Measurements from ENCODE around the gene CDC7.

Gene CDC7

DNA sequence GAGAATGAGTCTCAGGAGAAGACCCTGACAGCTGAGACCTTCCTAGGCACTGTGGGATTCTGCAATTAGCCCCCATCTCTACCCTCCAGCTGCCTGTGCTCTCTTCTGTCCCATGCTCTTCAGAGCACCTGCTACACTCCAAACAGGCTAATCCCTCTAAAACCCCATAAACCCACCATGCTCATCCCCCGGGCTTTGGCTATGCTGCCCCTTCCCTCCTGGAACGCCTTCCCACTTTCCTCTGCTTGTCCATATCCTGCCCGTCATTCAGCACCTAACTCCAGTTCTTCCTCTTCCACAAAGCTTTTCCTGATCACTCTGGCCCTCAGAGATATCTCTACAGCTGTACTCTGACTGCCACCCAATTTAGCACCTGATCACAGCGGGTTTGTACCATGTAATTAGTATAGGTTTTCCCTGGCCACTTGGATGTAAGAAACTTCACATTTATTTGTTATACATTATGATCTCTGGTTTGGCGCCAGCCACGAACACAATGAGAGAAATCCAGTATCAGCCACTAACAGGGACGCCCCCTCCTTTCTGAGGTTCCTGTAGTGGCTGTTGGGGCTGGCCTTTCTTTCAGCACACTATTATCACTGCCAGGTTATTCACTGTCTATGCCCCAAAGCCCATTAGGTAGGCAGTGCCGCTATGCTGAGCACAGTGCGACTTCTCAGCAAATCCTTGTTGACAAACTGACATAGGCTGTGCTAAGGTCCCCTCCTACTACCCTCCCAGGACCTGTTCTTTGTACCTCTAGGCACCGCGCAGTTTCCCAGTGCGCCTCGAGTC lies 45.1 kb downstream of the CDC7 start:
- Histone ChIP-seq H3K9me3 (ENCODE audit: control insufficient read depth in 5 of 5, low read length in 5 of 5) (no peaks in the 10 kb centered on the region), H3K4me3 (ENCODE audit: low read depth in 1 of 5, low read length in 5 of 5) (no peak overlapping the region), H3K36me3 (ENCODE audit: control insufficient read depth in 5 of 5, insufficient read depth in 5 of 5, low read length in 5 of 5) (no peaks in the 10 kb centered on the region)

GRCh38 chr1:91546301-91546581 lies 45.6 kb downstream of the CDC7 start:
- Histone ChIP-seq H3K27ac (ENCODE audit: low read depth, low read length) (no peak overlapping the region), H3K27me3 (ENCODE audit: control insufficient read depth in 5 of 5, insufficient read depth in 4 of 5, low read length in 5 of 5) (no peaks in the 10 kb centered on the region), H3K4me1 (ENCODE audit: control insufficient read depth in 5 of 5, insufficient read depth in 5 of 5, low read length in 5 of 5) (peaks cover 0 to 27% (median 0%) of the 10 kb centered on the region in 5 donors), H3K4me3 (ENCODE audit: low read depth in 1 of 5, low read length in 5 of 5) (no peak overlapping the region), H3K9ac (ENCODE audit: low read length in 5 of 5) (no peak overlapping the region), H3K9me3 (ENCODE audit: control insufficient read depth in 5 of 5, low read length in 5 of 5) (no peaks in the 10 kb centered on the region), H3K36me3 (ENCODE audit: control insufficient read depth in 5 of 5, insufficient read depth in 5 of 5, low read length in 5 of 5) (no peaks in the 10 kb centered on the region)

More for the DNA sequence above, 45.1 kb downstream of the CDC7 start:
- H3K4me1 ChIP-seq (ENCODE audit: control insufficient read depth in 5 of 5, insufficient read depth in 5 of 5, low read length in 5 of 5), result peaks cover 0 to 27% (median 0%) of the 10 kb centered on the region in 5 donors
- no peak overlapping the region for H3K27ac ChIP-seq (ENCODE audit: low read depth, low read length)
- no peaks in the 10 kb centered on the region for H3K27me3 ChIP-seq (ENCODE audit: control insufficient read depth in 5 of 5, insufficient read depth in 4 of 5, low read length in 5 of 5)
- H3K9ac ChIP-seq (ENCODE audit: low read length in 5 of 5), result no peak overlapping the region

GRCh38 chr1:91546876-91547275 lies 46.2 kb downstream of the CDC7 start:
- Histone ChIP-seq H3K9me3 (ENCODE audit: control insufficient read depth in 5 of 5, low read length in 5 of 5) (no peaks in the 10 kb centered on the region), H3K9ac (ENCODE audit: low read length in 5 of 5) (no peak overlapping the region), H3K36me3 (ENCODE audit: control insufficient read depth in 5 of 5, insufficient read depth in 5 of 5, low read length in 5 of 5) (no peaks in the 10 kb centered on the region), H3K27me3 (ENCODE audit: control insufficient read depth in 5 of 5, insufficient read depth in 4 of 5, low read length in 5 of 5) (no peaks in the 10 kb centered on the region), H3K4me1 (ENCODE audit: control insufficient read depth in 5 of 5, insufficient read depth in 5 of 5, low read length in 5 of 5) (peaks cover 0 to 21% (median 0%) of the 10 kb centered on the region in 5 donors), H3K4me3 (ENCODE audit: low read depth in 1 of 5, low read length in 5 of 5) (no peak overlapping the region), H3K27ac (ENCODE audit: low read depth, low read length) (no peak overlapping the region)

GRCh38 chr1:91548376-91549040 lies 47.9 kb downstream of the CDC7 start:
- Histone ChIP-seq H3K9ac (ENCODE audit: low read length in 5 of 5) (no peak overlapping the region), H3K4me1 (ENCODE audit: control insufficient read depth in 5 of 5, insufficient read depth in 5 of 5, low read length in 5 of 5) (peaks cover 0 to 16% (median 8%) of the 10 kb centered on the region in 5 donors), H3K4me3 (ENCODE audit: low read depth in 1 of 5, low read length in 5 of 5) (no peak overlapping the region), H3K9me3 (ENCODE audit: control insufficient read depth in 5 of 5, low read length in 5 of 5) (no peaks in the 10 kb centered on the region), H3K36me3 (ENCODE audit: control insufficient read depth in 5 of 5, insufficient read depth in 5 of 5, low read length in 5 of 5) (no peaks in the 10 kb centered on the region), H3K27ac (ENCODE audit: low read depth, low read length) (no peak overlapping the region), H3K27me3 (ENCODE audit: control insufficient read depth in 5 of 5, insufficient read depth in 4 of 5, low read length in 5 of 5) (no peaks in the 10 kb centered on the region)

- Histone ChIP-seq H3K36me3 (ENCODE audit: control insufficient read depth in 5 of 5, insufficient read depth in 5 of 5, low read length in 5 of 5) (no peaks in the 10 kb centered on the region), H3K27ac (ENCODE audit: low read depth, low read length) (no peak overlapping the region), H3K9ac (ENCODE audit: low read length in 5 of 5) (no peak overlapping the region), H3K27me3 (ENCODE audit: control insufficient read depth in 5 of 5, insufficient read depth in 4 of 5, low read length in 5 of 5) (no peaks in the 10 kb centered on the region), H3K9me3 (ENCODE audit: control insufficient read depth in 5 of 5, low read length in 5 of 5) (no peaks in the 10 kb centered on the region), H3K4me3 (ENCODE audit: low read depth in 1 of 5, low read length in 5 of 5) (no peak overlapping the region), H3K4me1 (ENCODE audit: control insufficient read depth in 5 of 5, insufficient read depth in 5 of 5, low read length in 5 of 5) (peaks cover 0 to 16% (median 8%) of the 10 kb centered on the region in 5 donors)
These were observed 48.5 kb downstream of the CDC7 start for GRCh38 chr1:91549041-91549735.

- H3K4me3 ChIP-seq (ENCODE audit: low read depth in 1 of 5, low read length in 5 of 5), result no peak overlapping the region
- no peaks in the 10 kb centered on the region for H3K27me3 ChIP-seq (ENCODE audit: control insufficient read depth in 5 of 5, insufficient read depth in 4 of 5, low read length in 5 of 5)
- H3K9ac ChIP-seq (ENCODE audit: low read length in 5 of 5), result no peak overlapping the region
- H3K4me1 ChIP-seq (ENCODE audit: control insufficient read depth in 5 of 5, insufficient read depth in 5 of 5, low read length in 5 of 5), result peaks cover 0 to 28% (median 14%) of the 10 kb centered on the region in 5 donors
- no peak overlapping the region for H3K27ac ChIP-seq (ENCODE audit: low read depth, low read length)
- H3K36me3 ChIP-seq (ENCODE audit: control insufficient read depth in 5 of 5, insufficient read depth in 5 of 5, low read length in 5 of 5), result no peaks in the 10 kb centered on the region
- no peaks in the 10 kb centered on the region for H3K9me3 ChIP-seq (ENCODE audit: control insufficient read depth in 5 of 5, low read length in 5 of 5)
These were observed 50.3 kb downstream of the CDC7 start for GRCh38 chr1:91550961-91551360.

DNA sequence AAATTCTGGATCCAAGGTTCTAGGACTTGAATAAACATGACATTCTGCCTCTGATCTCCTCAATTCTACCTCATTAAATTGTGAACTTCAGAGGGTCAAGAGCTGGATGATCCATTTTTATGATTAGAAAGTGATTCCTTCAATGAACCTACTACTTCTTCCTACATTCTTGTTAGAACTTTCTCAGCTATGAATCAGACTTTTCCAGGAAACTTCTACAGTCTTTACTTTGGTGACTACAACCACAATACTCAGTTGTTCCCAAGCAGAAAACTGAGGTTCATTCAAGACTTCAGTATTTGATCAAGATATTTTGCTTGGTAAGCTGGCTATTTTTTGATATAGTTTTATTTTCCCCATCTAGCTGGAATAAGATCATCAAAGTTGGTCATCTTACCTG lies 51.4 kb downstream of the CDC7 start:
- Histone ChIP-seq H3K36me3 (ENCODE audit: control insufficient read depth in 5 of 5, insufficient read depth in 5 of 5, low read length in 5 of 5) (no peaks in the 10 kb centered on the region), H3K9me3 (ENCODE audit: control insufficient read depth in 5 of 5, low read length in 5 of 5) (no peaks in the 10 kb centered on the region), H3K27ac (ENCODE audit: low read depth, low read length) (no peak overlapping the region), H3K27me3 (ENCODE audit: control insufficient read depth in 5 of 5, insufficient read depth in 4 of 5, low read length in 5 of 5) (no peaks in the 10 kb centered on the region), H3K4me3 (ENCODE audit: low read depth in 1 of 5, low read length in 5 of 5) (no peak overlapping the region), H3K4me1 (ENCODE audit: control insufficient read depth in 5 of 5, insufficient read depth in 5 of 5, low read length in 5 of 5) (peaks cover 0 to 28% (median 14%) of the 10 kb centered on the region in 5 donors), H3K9ac (ENCODE audit: low read length in 5 of 5) (no peak overlapping the region)

DNA sequence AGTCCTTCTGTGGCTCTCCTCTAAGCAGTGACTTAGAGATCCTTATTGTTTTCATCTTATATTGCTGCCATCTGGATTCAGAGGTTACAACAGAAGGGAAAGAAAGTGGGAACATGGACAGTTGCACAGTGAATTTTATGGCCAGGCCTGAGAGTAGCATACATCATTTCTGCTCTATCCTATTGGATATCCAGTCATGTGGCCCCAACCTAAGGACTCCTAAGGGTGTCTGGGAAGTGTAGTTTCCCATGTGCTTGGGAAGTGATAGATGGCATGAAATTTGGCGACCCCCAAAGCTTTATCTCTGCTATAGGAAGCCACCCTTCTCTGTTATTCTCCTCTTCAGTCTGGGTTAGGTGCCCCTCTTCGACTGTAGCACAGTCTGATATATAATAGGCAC lies 51.9 kb downstream of the CDC7 start:
- Histone ChIP-seq H3K9me3 (ENCODE audit: control insufficient read depth in 5 of 5, low read length in 5 of 5) (no peaks in the 10 kb centered on the region), H3K9ac (ENCODE audit: low read length in 5 of 5) (no peak overlapping the region), H3K4me3 (ENCODE audit: low read depth in 1 of 5, low read length in 5 of 5) (no peak overlapping the region), H3K4me1 (ENCODE audit: control insufficient read depth in 5 of 5, insufficient read depth in 5 of 5, low read length in 5 of 5) (peaks cover 0 to 28% (median 14%) of the 10 kb centered on the region in 5 donors), H3K27me3 (ENCODE audit: control insufficient read depth in 5 of 5, insufficient read depth in 4 of 5, low read length in 5 of 5) (no peaks in the 10 kb centered on the region), H3K27ac (ENCODE audit: low read depth, low read length) (peak overlapping the region; percentile 3), H3K36me3 (ENCODE audit: control insufficient read depth in 5 of 5, insufficient read depth in 5 of 5, low read length in 5 of 5) (no peaks in the 10 kb centered on the region)

DNA sequence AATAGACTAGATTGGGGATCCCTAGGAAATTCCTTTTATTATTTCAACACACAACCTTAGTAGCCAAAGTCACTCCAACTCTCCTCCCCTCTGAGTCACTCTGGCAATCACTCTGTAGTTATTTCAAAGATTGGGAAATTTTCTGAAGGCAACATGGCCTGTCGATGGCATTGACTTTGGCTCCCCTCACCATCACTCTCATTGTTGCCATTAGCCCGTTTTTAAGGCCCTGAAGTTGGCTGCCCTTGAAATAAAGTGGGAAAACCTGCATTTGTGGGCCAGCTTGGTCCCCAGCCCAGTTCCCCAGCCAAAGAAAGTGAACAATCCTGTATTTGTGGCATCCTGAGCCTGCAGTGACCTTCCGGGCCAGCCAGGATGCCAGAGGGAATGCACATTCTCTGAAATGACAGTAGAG lies 52.5 kb downstream of the CDC7 start:
- no peaks in the 10 kb centered on the region for H3K36me3 ChIP-seq (ENCODE audit: control insufficient read depth in 5 of 5, insufficient read depth in 5 of 5, low read length in 5 of 5)
- H3K4me3 ChIP-seq (ENCODE audit: low read depth in 1 of 5, low read length in 5 of 5), result no peak overlapping the region
- no peak overlapping the region for H3K9ac ChIP-seq (ENCODE audit: low read length in 5 of 5)
- H3K9me3 ChIP-seq (ENCODE audit: control insufficient read depth in 5 of 5, low read length in 5 of 5), result no peaks in the 10 kb centered on the region
- peak overlapping the region; percentile 7 for H3K27ac ChIP-seq (ENCODE audit: low read depth, low read length)
- no peaks in the 10 kb centered on the region for H3K27me3 ChIP-seq (ENCODE audit: control insufficient read depth in 5 of 5, insufficient read depth in 4 of 5, low read length in 5 of 5)
- peaks cover 0 to 23% (median 14%) of the 10 kb centered on the region in 5 donors for H3K4me1 ChIP-seq (ENCODE audit: control insufficient read depth in 5 of 5, insufficient read depth in 5 of 5, low read length in 5 of 5)
